Measurements from ENCODE around the gene NCDN.

DNA sequence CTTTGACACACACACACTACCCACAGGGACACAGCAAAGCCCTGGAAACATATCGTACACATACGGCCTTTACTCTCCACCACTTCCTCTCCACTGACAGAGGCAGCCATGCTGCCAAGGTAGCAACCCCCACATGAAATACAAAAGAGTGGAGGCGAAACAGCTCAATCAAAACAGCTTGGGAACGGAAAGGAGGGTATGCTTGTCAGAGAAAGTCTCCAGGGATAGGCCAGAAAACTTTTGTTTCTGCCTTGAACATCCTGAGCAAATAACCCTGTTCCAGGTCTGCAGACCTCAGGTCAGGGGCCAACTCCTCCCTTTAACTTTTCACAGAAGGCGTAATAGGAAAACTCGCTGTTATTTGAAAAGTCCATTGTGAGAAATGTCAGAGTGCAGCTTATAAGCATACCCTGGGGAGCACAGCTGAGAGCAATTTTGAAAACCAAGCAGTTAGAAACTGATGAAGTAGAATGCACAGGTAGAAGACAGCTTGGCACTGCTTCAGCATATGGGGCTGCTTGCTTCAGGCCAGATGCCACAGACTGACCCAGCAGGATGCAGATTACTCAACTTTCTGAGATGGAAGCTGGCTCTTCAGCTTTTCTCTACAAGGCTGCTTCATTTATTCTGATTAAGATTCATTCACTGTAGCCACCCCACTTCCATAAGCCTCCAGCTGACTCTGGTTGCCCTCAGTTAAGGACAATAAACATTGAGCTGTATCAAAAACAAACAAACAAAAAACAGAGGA, 18.4 kb upstream of the NCDN start:
- TF ChIP-seq, protein P1, sequence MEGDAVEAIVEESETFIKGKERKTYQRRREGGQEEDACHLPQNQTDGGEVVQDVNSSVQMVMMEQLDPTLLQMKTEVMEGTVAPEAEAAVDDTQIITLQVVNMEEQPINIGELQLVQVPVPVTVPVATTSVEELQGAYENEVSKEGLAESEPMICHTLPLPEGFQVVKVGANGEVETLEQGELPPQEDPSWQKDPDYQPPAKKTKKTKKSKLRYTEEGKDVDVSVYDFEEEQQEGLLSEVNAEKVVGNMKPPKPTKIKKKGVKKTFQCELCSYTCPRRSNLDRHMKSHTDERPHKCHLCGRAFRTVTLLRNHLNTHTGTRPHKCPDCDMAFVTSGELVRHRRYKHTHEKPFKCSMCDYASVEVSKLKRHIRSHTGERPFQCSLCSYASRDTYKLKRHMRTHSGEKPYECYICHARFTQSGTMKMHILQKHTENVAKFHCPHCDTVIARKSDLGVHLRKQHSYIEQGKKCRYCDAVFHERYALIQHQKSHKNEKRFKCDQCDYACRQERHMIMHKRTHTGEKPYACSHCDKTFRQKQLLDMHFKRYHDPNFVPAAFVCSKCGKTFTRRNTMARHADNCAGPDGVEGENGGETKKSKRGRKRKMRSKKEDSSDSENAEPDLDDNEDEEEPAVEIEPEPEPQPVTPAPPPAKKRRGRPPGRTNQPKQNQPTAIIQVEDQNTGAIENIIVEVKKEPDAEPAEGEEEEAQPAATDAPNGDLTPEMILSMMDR (conservative IDR thresholded peaks at IDR 0.05 in 1 of 2, IDR thresholded peaks at IDR 0.05 in 1 of 2; ENCODE audit: low read depth in 1 of 2, low read length in 2 of 2) = no peak
- no peak for TF ChIP-seq EZH2 (IDR thresholded peaks at IDR 0.05; ENCODE audit: low read length, missing control alignments)

Data from fibroblast of lung (primary cell).